Hepatic stellate cell (primary cell): ENCODE data around the gene HPSE2.

ENCODE experiments used
- DNase-seq: peaks from one replicate; pipeline ENCODE4 v3.0.0; 2011; ENCODE audit warnings: low spot score

Gene HPSE2

GRCh38 chr10:98676895-98677294 lies 558.8 kb downstream of the HPSE2 start:
- DNase-seq, result no peak

GRCh38 chr10:98675902-98676301 lies 559.8 kb downstream of the HPSE2 start:
- no peak for DNase-seq

- no peak for DNase-seq
These were observed 562.4 kb downstream of the HPSE2 start for GRCh38 chr10:98673171-98673782.

GRCh38 chr10:98667081-98667480 lies 568.6 kb downstream of the HPSE2 start:
- no peak for DNase-seq

GRCh38 chr10:98666276-98666675 lies 569.4 kb downstream of the HPSE2 start:
- DNase-seq, result no peak

- peak; percentile 6 for DNase-seq
These were observed 571.2 kb downstream of the HPSE2 start for GRCh38 chr10:98664329-98665042.

GRCh38 chr10:98659951-98660350 lies 575.7 kb downstream of the HPSE2 start:
- DNase-seq, result no peak

GRCh38 chr10:98655492-98655891 lies 580.2 kb downstream of the HPSE2 start:
- DNase-seq, result no peak

GRCh38 chr10:98649170-98649569 lies 586.5 kb downstream of the HPSE2 start:
- no peak for DNase-seq

- no peak for DNase-seq
These were observed 588.4 kb downstream of the HPSE2 start for GRCh38 chr10:98646998-98647917.

GRCh38 chr10:98644466-98644865 lies 591.2 kb downstream of the HPSE2 start:
- DNase-seq, result no peak

GRCh38 chr10:98642281-98642680 lies 593.4 kb downstream of the HPSE2 start:
- no peak for DNase-seq

- DNase-seq, result no peak
These were observed 596.7 kb downstream of the HPSE2 start for GRCh38 chr10:98638920-98639319.

GRCh38 chr10:98636921-98637329 lies 598.7 kb downstream of the HPSE2 start:
- DNase-seq, result no peak

GRCh38 chr10:98632456-98633150 lies 603.0 kb downstream of the HPSE2 start:
- DNase-seq, result no peak

GRCh38 chr10:98628206-98628605 lies 607.4 kb downstream of the HPSE2 start:
- DNase-seq, result no peak

- DNase-seq, result no peak
These were observed 607.9 kb downstream of the HPSE2 start for GRCh38 chr10:98627711-98628110.

GRCh38 chr10:98624963-98625362 lies 610.7 kb downstream of the HPSE2 start:
- DNase-seq, result no peak

- no peak for DNase-seq
These were observed 612.5 kb downstream of the HPSE2 start for GRCh38 chr10:98623176-98623575.

- no peak for DNase-seq
These were observed 614.0 kb downstream of the HPSE2 start for GRCh38 chr10:98621630-98622029.

GRCh38 chr10:98620503-98620902 lies 615.1 kb downstream of the HPSE2 start:
- no peak for DNase-seq

GRCh38 chr10:98619446-98619845 lies 616.2 kb downstream of the HPSE2 start:
- DNase-seq, result no peak
